Activated gamma-delta T cell treated with Interleukin-2 at 50 U/mL for 16 hours (primary cell): ENCODE results near the gene LRRN4.
"Not testable (repeated sequence)": the region's sequence is repeated elsewhere in the genome, so short reads cannot be mapped to it uniquely, and the experiment has no call there.

Experiments
- DNase-seq: peaks from one replicate; pipeline ENCODE4 v3.0.0-alpha.2; 2020

The LRRN4 gene

DNA sequence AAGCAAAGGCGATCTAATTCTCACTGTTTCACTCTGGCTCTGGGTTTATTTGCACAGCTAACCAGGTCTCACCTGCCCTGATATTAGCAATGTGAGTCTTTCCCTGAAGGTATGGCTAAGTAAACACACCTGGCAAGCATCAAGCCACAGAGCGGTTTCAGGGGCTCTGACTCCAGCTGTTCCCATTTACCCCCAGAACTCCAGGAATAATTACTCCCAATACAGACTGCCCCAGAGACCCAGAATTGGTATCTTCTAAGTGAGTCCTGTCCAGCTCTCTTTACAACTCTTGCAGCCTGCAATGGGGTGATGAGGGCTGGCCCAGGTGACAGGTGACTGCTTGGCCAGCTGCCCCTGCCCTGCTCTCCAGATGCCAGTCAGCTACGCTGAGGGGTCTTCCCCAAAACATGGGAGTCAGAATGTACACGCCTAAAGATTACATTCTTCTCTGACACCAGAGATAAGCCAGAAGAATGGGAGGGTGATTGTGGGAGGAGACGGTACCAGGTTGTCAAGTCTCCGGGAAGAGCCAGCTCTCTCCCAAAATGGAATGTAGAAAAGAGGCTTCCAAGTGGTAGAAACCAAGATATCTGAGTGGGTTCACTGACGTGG is 4.9 kb upstream of the LRRN4 start:
- DNase-seq: no peak

DNA sequence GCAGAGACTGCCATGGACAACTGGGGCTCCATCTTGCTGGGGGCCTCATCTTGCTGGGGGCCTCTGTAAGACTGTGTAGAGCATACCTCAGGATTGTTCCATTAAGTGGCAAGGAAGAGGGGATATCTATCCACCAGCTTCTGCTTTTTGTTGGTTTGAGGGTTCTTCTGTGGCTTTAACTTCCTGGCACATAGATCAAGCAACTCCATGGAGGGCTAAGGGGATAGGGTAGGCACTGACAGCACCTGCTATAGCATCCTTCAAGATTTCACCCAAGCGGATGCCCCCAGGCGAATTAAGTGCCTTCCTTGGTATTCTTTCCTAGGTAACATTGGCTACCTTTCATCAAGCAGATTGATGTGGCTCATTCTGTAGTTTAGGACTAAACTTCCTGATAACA is 3.8 kb upstream of the LRRN4 start:
- DNase-seq: no peak

DNA sequence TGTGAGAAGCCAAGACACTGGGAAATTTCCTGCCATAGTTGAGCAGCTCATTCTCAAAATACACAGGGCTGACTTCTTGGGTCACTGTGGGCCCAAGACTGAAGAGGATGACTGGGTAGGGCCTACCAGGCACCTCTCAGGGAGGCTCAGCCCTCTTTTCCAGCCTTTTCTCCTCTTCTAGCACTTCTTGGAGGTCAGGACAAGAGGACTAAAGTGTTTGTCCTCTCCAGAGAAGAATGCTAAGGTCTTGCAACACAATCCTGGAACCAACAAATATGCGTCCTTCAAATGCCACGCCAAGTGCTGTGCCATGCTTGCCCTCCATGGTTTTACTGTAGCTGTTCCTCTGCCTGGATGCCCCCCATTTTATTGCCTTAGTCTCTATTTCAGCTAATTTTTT is 3.3 kb upstream of the LRRN4 start:
- DNase-seq: no peak

DNA sequence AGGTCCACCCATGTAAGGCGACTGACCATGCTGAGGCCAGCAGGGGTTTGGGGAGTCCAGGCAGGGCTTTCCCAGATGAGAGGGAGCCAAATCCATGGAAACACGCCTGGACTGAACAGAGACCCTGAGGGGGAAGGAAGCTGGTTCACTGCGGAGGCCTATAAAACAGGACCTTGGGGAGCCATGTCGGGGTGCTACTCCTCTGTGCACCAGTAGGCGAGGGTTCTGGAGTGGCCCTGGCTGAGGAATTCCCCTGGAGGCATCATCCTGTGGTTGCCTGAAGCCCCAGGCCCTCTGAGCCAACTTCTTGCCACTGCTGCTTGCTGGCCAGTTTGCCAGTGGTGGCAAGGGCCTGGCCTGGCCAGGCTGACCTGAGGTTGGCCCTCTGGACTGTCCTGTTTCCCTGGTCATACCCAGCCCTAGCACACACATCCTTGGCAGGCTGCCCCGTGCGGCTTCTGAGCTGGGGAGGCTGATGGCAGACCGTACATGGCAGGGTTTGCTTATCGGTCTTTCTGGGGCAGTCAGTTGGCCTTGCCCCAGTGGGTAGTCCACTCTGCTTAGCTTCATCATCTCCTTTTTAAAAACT is 2.2 kb upstream of the LRRN4 start:
- DNase-seq: no peak

DNA sequence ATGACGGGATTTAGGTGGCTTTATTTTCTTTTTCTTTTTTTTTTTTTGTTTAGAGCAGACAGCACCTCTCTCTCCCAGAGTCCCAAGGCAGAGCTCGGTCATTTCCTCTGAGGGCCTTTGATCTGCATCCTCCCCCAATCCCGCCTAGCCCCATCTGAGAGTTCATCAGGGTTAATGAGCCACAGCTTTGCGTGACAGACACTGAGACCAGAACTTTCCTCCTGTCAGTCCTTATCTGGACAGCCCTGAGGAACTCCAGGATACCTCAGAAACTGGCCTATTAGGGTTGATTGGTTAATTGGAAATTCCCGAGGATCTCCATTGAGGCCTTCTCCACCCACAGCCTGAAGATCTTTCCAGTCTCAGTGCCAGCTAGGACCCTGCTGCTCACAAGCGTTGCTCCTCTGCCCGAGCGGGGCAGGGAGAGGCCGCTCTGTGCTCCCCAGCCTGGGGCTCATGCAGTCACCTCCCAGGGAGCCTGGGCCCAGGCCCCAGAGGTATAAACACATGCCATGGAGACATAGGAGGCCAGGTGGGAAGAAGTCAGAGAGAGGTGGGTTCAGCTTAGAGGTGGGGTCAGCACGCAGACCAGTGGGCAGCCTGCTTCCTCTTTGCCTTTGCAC is 1.4 kb upstream of the LRRN4 start:
- no peak for DNase-seq

DNA sequence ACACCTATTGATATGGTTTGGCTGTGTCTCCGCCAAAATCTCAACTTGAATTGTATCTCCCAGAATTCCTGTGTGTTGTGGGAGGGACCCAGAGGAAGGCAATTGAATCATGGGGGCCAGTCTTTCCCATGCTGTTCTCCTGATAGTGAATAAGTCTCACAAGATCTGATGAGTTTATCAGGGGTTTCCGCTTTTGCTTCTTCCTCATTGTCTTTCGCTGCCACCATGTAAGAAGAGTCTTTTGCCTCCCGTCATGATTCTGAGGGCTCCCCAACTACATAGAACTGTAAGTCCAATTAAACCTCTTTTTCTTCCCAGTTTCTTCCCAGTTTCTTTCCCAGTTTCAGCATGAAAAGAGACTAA is 810 bp upstream of the LRRN4 start:
- DNase-seq: not testable (repeated sequence)

DNA sequence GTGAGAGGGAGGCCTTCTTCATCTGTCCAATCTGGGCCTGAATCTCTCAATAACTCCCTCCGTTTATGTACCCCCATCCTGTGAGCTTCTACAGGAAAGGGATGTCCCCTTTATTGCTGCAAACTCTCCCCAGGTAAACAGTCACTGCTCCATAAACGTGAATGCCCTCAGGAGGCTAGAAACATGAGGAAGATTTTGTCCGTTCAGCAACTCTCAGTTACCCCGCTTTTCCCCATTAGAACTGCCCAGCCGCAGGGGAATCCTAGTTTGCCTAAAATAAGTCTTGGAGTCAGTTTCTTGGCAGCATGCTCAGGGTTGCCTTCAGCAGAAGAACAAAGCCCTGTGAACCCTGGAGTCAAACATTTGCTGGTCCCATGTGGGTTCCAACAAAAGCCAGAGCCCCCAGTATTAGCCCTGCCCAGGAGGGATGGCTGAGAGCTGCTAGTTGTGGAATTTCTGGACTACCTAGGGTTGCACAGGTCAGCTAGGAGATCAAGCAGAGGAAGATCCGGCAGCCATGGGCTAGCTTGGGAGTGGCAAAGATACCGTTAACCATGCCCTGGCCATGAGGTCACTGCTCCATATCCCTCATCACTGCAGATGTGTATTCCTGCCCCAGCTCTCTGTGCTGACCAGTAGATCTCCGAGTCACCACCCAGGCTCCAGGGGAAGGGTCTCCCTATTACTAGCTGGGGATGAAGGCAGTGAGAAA is 640 bp downstream of the LRRN4 start:
- DNase-seq: no peak

DNA sequence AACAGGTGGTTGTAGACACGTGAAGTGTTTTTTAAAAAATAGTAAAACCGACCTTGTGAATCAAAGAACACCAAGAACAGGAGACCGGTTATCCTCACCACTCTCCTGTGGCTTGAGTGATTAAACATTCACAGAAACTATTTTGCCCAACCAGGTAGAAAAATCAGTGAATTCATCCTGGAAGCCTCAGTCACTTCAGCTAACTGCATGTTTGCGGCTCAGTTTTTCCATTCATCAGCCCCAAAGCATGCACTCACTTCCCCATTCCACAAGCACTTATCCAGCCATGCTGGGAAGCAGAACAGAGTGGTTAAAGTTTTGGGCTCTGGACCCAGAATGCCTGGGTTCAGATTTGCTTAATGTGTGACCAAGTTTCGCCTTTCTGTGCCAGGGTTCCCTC is 2.4 kb downstream of the LRRN4 start:
- no peak for DNase-seq

DNA sequence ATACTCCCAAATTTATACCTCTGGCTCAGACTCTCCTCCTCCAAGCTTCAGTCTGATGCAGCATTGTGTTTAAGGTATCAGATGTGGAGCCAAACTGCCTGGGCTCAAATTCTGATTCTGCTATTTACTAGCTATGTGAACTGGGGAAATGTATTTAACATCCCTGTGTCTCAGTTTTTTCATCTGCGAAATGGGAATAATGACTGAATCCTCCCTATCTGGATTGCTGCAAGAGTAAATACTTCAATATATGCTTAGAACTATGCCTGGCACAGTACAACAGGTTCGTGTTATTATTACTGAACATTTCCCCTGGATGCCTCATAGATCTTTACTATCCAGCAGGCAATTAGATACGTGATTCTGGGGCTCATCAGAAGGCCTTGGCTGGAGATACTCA is 5.5 kb downstream of the LRRN4 start:
- no peak for DNase-seq

DNA sequence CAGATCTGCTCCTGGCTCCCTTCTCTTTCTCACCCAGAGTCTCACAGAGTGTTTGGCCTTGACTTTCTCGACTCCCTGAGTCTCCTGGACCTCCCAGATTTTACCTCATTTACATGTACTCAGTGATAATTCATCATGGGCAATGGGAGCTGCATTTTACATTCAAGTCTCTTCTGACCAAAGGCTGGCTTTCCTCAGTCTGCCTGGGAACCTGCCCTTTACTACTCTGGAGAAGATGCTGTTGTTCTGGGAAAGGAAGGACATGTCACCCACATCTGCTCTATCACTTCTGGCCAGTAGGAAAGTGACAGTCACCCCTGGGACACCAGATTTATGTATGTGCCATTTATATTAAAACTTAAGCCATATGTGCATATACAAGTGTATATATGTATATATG is 7.4 kb downstream of the LRRN4 start:
- DNase-seq: no peak

DNA sequence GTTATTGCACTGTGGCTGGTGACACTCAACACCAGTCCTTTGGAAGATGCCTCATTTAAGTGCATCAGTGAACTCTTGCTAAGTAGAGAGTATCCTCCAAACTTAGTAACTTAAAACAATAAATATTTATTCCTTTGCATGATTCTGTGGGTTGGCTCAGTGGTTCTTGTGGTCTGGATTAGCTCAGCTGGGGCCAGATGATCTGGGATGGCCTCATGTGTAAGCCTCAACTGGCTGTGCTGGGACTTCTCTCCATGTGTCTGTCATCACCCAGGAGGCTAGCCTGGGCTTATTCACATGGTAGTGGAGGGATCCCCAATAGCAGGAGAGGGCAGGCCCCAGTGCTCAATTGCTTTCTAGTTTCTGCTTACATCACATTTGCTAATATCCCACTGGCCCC is 8.3 kb downstream of the LRRN4 start:
- DNase-seq: no peak

DNA sequence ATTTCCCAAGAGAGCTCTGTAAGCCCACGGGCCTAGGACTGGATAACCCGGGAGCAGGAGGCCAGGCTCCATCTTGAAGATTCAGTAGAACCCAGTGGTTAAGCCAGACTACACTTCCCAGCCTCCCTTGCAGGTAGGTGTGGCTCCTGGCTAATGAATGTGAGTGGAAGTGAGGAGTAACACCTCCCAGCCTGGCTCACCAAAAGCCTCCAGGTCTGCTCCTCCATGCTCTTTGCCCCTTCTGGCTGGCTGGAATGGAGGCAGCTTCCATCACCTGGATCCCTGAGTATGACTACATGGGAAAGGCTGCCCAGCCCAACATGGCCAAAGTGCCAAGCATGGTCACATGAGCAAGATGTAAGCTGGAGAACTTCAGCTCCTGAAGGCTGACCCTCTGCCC is 9.7 kb downstream of the LRRN4 start:
- DNase-seq: no peak

DNA sequence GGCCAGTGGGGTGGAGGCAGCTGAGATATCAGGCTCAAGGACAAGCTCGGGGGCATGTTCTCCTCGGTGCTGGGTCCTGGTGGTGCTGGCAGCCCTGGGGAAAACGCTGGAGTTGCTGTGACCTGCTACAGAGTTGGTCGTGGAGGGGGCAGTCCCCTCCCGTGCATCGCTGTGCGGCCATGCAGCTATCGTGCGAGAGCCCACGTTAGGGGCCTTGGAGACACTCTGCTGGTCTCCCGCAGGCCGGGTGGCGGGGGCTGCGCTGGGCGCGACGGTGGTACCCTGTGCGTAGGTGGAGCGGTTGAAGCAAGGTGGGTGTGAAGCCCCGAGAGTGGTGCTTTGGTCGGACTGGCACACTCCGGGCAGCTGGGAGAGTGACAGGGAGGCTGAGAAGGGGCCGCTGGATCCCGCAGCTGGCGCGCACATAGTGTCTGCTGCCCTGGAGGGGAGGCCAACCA is 12.0 kb downstream of the LRRN4 start:
- no peak for DNase-seq

DNA sequence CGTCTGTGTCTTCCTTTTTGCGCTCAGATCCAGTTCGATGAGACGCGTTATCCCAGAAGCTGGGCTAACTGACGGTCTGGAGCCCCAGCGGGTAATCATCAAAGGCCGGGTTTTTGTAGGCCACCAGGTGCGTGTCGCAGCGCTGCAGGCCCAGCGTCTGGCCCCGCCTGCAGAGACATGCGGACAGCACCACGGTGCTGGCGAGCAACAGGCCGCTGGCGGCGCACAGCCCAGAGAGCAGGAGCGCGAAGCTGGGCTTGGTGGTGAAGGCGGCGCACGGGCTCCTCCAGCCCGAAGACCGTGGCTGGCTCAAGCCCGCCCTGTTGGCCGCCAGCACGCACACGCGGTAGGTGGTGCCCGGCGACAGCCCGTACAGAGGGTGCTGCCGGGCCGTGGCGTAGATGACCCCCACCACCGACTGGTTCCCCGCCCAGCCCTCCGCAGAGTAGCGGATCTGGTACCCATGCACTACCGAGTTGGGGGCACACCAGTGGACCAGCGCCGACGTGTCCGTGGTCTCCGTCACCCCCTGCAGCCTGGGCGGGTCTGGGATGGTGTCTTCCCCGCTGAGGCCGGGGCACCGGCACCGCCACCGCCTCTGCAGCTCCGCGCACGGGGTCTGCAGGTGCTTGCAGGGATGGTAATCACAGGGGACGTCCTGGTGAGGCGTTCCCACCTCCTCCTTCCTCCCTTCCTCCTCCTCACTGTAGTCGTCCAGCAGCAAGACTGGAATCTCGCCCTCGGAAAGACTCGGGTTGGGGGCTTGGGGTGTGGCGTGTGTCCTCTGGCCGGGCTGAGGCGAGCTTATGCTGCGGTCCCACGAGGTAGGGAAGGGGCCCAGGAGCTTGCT is 12.7 kb downstream of the LRRN4 start:
- no peak for DNase-seq

DNA sequence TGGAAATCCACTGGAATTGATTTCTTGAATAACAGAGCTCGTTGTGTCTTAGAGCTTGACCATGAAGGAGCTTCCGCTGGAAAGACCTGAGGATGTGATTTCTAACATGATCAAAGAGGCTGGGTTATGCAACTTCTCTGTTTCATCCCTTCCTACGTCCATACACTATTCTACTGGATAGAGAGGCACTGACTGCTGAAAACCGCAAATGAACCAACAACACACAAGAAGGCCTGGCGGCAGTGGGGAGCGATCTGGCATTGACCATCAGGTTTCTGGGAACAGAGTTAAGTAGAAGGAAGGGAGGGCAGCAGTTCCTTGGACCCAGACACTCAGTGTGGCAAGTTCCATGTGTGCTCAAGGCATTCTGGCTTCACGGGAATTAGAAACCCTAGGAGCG is 13.3 kb downstream of the LRRN4 start:
- no peak for DNase-seq

DNA sequence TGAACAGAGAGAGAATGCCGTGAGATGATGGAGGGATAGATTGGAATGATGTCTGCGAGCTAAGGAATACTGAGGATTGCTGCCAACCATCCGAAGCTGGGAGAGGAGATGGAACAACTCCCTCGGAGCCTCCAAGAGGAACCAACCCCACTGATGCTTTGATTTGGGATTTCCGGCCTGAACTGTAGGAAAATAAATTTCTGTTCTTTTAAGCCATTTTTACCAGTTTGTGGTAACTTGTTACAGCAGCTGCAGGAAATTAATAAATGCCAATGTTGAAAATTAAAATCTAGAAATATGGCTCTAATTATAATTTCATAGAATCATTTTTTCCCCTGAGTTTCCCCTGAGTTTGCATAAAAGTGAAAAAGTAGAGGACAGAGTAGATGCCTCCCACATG is 14.1 kb downstream of the LRRN4 start:
- no peak for DNase-seq

DNA sequence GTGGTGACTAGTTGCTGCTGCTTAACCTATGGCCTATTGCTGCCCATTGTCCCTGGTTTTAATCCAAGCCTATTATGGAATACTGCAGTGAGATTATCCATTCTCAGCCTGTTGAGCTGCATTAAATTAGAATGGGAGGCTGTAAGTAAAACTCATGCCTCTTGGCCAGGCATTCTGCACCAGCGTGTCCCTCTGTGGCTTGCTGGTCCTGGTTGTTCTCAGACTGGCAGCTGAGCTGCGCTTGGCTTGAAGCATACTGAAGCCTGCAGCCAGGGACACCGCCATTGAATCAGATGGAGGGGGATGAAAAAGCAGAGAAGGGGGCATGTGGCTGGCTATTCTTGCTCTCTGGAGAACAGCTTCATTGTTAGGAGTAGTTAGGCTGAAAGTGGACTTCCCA is 15.6 kb downstream of the LRRN4 start:
- DNase-seq: no peak

DNA sequence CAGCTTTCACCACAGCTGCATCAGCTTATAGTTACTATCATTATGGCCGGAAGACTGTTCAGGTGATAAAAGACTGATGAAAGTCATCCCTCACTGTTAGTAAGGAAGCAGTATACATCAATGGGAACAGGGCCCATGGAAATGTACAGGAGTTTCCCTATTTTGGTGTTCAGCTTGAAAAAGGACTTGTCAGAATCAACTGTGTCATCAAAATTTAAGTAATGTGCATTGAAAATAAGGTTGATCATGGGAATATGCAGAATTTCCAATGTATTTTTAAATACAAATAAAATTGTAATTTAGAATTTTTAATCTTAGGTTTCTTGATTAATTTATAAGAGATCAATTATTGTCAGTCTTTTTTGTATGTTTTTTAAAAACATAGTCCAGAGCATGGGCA is 16.8 kb downstream of the LRRN4 start:
- DNase-seq: no peak

DNA sequence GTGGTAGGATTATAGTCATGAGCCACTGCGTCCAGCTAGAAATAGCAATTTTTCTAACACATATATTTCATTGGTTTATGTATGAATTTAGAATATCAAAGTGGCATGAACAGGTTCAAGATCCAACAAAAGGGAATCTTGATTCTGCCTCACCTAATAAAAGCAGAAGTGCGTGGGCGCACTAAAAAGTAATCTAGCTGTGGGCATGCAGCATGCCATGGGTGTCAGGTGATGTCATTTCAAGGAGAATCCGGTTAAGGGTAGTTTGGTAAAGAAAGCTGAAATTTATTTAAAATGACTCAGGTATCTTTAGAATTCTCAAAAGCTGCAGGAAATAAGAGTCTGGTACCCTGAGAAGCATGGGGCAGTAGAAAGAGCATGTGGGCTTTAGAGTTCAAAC is 17.6 kb downstream of the LRRN4 start:
- DNase-seq: no peak

DNA sequence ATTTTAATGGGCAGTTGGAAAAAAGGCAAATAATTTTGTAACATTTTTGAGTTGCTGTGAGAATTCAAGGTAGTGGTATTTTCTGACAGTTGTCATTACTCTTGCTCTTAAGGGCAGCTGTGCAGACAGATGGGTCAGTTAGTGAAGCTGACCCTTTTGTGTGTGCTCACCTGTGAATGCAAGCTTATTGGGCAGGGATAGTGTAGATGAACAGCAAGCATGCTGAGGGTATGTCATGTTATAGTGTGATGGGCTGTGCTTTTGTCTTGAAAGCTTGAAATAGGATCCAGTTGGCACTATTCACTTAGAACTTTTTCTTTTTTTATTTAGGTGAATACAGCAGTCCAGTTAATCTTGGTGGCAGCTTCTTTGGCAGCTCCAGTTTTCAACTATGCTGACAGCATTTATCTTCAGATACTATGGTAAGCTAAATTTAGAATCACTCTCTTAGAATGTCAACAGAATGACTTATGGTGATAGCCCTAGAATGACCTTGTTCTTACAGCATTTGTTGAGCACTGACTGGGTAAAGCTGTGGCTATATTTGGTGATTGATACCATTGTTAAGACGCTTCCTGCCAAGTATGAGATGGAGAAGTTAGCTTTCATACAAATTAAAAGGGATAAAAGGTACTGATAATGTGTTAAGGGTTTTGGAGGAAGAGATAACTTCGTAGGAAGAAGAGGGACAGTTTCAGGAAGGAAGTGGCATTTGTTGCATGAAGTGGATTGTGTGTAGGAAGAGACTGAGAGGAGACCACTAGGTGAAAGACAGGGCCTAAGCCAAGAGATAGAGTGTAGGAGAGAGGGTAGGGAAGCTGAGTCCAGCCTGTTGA is 19.5 kb downstream of the LRRN4 start:
- no peak for DNase-seq

DNA sequence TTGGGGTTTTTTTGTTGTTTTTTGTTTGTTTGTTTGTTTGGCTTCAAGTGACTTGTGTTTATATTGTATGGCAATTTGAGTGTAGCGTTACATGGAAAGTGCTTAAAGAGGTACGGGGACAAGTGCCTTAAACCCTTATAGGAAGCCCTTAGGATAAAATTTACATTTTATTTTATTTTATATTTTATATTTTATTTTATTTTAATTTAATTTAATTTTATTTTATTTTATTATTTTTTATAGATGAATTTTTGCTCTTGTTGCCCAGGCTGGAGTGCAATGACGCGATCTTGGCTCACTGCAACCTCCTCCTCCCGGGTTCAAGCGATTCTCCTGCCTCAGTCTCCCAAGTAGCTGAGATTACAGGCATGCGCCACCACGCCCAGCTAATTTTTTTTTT is 21.0 kb downstream of the LRRN4 start:
- not testable (repeated sequence) for DNase-seq

DNA sequence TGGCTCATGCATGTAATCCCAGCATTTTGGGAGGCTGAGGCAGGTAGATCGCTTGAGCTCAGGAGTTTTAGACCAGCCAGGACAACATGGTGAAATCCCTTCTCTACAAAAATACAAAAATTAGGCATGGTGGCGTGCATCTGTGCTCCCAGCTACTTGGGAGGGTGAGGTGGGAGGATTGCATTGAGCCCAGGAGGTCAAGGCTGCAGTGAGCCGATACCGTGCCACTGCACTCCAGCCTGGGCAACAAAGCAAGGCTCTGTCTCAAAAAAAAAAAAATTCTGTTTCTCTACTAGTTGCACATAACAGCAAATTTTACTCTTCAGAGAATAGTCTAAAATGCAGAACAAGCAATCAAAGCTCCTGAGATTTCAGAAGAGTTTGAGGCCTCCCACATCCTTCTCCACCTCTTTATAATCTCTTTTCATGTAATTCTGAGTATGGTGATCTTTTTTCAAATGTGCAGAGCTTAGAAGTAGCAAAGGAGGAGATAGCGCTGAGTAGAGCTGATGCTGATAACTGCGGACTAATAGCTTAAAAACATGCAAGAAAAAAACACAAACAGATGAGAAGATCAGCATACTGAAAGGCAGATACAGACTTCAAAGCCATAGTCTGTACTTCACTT is 23.3 kb downstream of the LRRN4 start:
- no peak for DNase-seq
